ENCODE data around the gene DNAJC11.

- no peak for TF ChIP-seq CTCF (IDR thresholded peaks at IDR 0.05; ENCODE audit: low read depth, low read length)
- TF ChIP-seq POLR2A (IDR thresholded peaks at IDR 0.05; ENCODE audit: extremely low read depth, insufficient read length), result no peak
Observed at GRCh38 chr1:6637770-6638169, 63.8 kb downstream of the DNAJC11 start.

Measured in NB4 (cell line).